CD14-positive monocyte (primary cell): ENCODE data around the gene CACNA2D2. TPM values are rescaled to one million over a fixed set of nuclear protein-coding genes. Genes with fewer than 3 reads are reported as not detected.
A peak's percentile ranks its signal among the peaks of the same experiment; 100 is the strongest.

Experiments
- DNase-seq, 3 donors: peaks; one replicate each; pipeline ENCODE4 v3.0.0-alpha.2; 2011 to 2022
- H2AFZ ChIP-seq: 2 replicates; pipeline ENCODE4 v1.6.0; 2012; ENCODE audit warnings: mild to moderate bottlenecking, low read depth, low read length, inconsistent platforms; ENCODE audit not compliant: insufficient read depth, poor library complexity, severe bottlenecking
- H3K27ac ChIP-seq, 2 donors: 1 replicate in 1 of 2; 2 replicates in 1 of 2; pipeline ENCODE4 v1.5.1; 2012 to 2013; ENCODE audit warnings: low read length in 2 of 2, control low read depth in 1 of 2, inconsistent platforms in 1 of 2, low read depth in 1 of 2, mild to moderate bottlenecking in 1 of 2
- H3K27me3 ChIP-seq, 2 donors: one replicate each; pipeline versions ENCODE4 v1.6.0 to v1.6.1; 2011 to 2013; ENCODE audit warnings: low read length in 2 of 2; ENCODE audit not compliant: control insufficient read depth in 2 of 2, insufficient read depth in 2 of 2
- H3K36me3 ChIP-seq, 2 donors: replicated peaks in 1 of 2; 1 replicate in 1 of 2; 2 replicates in 1 of 2; pipeline versions ENCODE4 v1.5.1 to v1.6.1; 2012 to 2013; ENCODE audit warnings: low read length in 2 of 2, control low read depth in 1 of 2, inconsistent platforms in 1 of 2, mild to moderate bottlenecking in 1 of 2; ENCODE audit not compliant: insufficient read depth in 2 of 2, control insufficient read depth in 1 of 2
- H3K4me1 ChIP-seq, 2 donors: 1 replicate in 1 of 2; 2 replicates in 1 of 2; pipeline versions ENCODE4 v1.5.1 to v1.6.1; 2012 to 2013; ENCODE audit warnings: low read length in 2 of 2, control low read depth in 1 of 2, inconsistent platforms in 1 of 2, mild to moderate bottlenecking in 1 of 2, moderate library complexity in 1 of 2; ENCODE audit not compliant: insufficient read depth in 2 of 2, control insufficient read depth in 1 of 2
- H3K4me2 ChIP-seq: replicated peaks from 2 replicates; pipeline ENCODE3; 2012; ENCODE audit warnings: low read length, moderate library complexity, mild to moderate bottlenecking; ENCODE audit not compliant: poor library complexity, severe bottlenecking; ENCODE audit errors: extremely low read depth
- H3K4me3 ChIP-seq, 3 experiments: fragments of 200-600 bp in 1 of 3; sonication (generic) in 1 of 3; replicated peaks in 1 of 3; 1 replicate in 2 of 3; 2 replicates in 1 of 3; pipeline ENCODE4 v1.5.1; 2011 to 2013; ENCODE audit warnings: low read length in 3 of 3, mild to moderate bottlenecking in 3 of 3, control low read depth in 2 of 3, low read depth in 2 of 3, inconsistent platforms in 1 of 3, moderate library complexity in 1 of 3
- H3K79me2 ChIP-seq: 2 replicates; pipeline ENCODE4 v1.6.0; 2012; ENCODE audit warnings: mild to moderate bottlenecking, control low read depth, inconsistent platforms, low read length, moderate library complexity; ENCODE audit not compliant: insufficient read depth
- H3K9ac ChIP-seq: 2 replicates; pipeline ENCODE4 v1.6.0; 2017; ENCODE audit warnings: low read length, mild to moderate bottlenecking; ENCODE audit not compliant: insufficient read depth, poor library complexity, severe bottlenecking
- H3K9me3 ChIP-seq, 2 donors: replicated peaks in 1 of 2; 1 replicate in 1 of 2; 2 replicates in 1 of 2; pipeline versions ENCODE4 v1.5.1 to v1.6.1; 2012 to 2013; ENCODE audit warnings: low read length in 2 of 2, control low read depth in 1 of 2; ENCODE audit not compliant: control insufficient read depth in 1 of 2, insufficient read depth in 1 of 2
- H4K20me1 ChIP-seq: 2 replicates; pipeline ENCODE4 v1.6.0; 2012; ENCODE audit warnings: mild to moderate bottlenecking, low read length, control low read depth, moderate library complexity; ENCODE audit not compliant: insufficient read depth
- H3K27ac Mint-ChIP-seq, 7 donors: one replicate each; pipeline ENCODE4 v1.8.0; 2020; ENCODE audit warnings: mild to moderate bottlenecking in 7 of 7, mixed read lengths in 7 of 7, moderate library complexity in 6 of 7, inconsistent platforms in 2 of 7
- H3K27me3 Mint-ChIP-seq, 3 donors: one replicate each; pipeline ENCODE4 v1.8.0; 2021 to 2022; ENCODE audit warnings: low read depth in 3 of 3, mild to moderate bottlenecking in 3 of 3, mixed read lengths in 3 of 3, moderate library complexity in 3 of 3, inconsistent platforms in 1 of 3
- H3K36me3 Mint-ChIP-seq, 2 donors: one replicate each; pipeline ENCODE4 v1.8.0; 2020; ENCODE audit warnings: mixed read lengths in 2 of 2, inconsistent platforms in 1 of 2, mild to moderate bottlenecking in 1 of 2
- H3K4me1 Mint-ChIP-seq: one replicate; pipeline ENCODE4 v1.8.0; 2020; ENCODE audit warnings: mild to moderate bottlenecking, mixed read lengths
- H3K4me3 Mint-ChIP-seq, 2 donors: one replicate each; pipeline ENCODE4 v1.8.0; 2020; ENCODE audit warnings: mild to moderate bottlenecking in 2 of 2, mixed read lengths in 2 of 2, moderate library complexity in 1 of 2
- H3K9me3 Mint-ChIP-seq, 7 donors: one replicate each; pipeline ENCODE4 v1.8.0; 2020 to 2022; ENCODE audit warnings: mixed read lengths in 7 of 7, mild to moderate bottlenecking in 6 of 7, moderate library complexity in 6 of 7, inconsistent platforms in 2 of 7
- WGBS: methylation state at CpG from one replicate; pipeline ENCODE4 v1.1.5; 2013; ENCODE audit warnings: missing lambda C conversion rate; ENCODE audit not compliant: insufficient coverage; 5-methylcytosine and 5-hydroxymethylcytosine counted together
- intact Hi-C, 2 donors: fragments of 100-400 bp; cut with micrococcal nuclease; formaldehyde crosslinking; loops; one replicate each; pipeline versions ENCODE4 v1.15.0 to v1.15.1; 2023
- polyA plus RNA-seq, 3 donors: library from polyadenylated mRNA; depleted of rRNA in 1 of 3; unstranded in 2 of 3; stranded (reverse) in 1 of 3; fragments of 300-500 nt in 2 of 3; fragments of >200 nt in 1 of 3; fragmentation: Illumina TruSeq in 2 of 3; gene quantifications; 1 replicate in 2 of 3; 2 replicates in 1 of 3; pipeline ENCODE4 v1.2.3, GENCODE V29; 2012 to 2021
- TF ChIP-seq, protein P1 (sequence below): fragments of 200-600 bp; IDR thresholded peaks from one replicate; pipeline ENCODE4 v1.8.0; 2022; ENCODE audit warnings: antibody characterized with exemption, mild to moderate bottlenecking

CACNA2D2 gene
- polyA plus RNA-seq, 3 donors: 0.09 to 0.16 TPM; not detected in 1

DNA sequence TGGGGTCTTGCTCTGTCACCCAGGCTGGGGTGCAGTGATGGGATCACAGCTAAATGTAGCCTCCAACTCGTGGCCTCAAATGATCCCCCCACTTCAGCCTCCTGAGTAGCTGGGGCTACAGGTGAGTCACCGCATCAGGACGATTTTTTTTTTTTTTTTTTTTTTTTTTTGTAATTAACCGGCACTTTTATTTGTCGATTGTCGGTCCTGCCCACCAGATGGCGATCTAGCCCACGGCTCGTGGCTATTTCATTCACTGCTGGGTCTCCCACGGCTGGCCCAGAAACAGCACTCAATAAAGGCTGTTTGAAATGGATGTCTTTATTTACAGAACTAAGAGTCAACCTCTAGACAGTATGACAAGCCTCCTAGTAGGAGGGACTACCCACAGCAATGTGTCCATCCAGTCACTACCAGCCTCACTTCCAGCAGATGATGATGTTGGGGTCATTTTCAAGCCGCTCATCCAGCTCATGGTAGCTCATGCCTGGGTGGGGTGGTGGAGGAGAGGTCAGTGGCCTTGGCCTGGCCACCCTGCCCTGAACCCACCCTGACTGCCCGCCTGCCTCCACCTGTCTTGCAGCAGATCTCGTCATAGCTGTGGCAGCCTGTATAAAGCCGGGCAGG lies 156.1 kb downstream of the CACNA2D2 start:
- intact Hi-C loops: loop anchor here (2.0 to 5.0 kb wide), 2 partner anchors 200 to 202 kb away; no protein-coding TSS in a partner anchor
- WGBS: 100% methylated on average over 3 of the region's 14 CpGs
- H3K36me3 ChIP-seq: peaks cover 9 to 16% of the 10 kb centered on the region in 2 donors
- peaks cover 54 to 75% of the 10 kb centered on the region in 2 donors for H3K4me1 ChIP-seq
- H3K9ac ChIP-seq: no peak overlapping the region
- no peak overlapping the region for H2AFZ ChIP-seq
- H3K9me3 Mint-ChIP-seq: no peaks in the 10 kb centered on the region
- peaks cover 73% of the 10 kb centered on the region for H3K4me1 Mint-ChIP-seq
- no peak overlapping the region for H3K4me3 ChIP-seq
- peaks cover 40% of the 10 kb centered on the region for H3K79me2 ChIP-seq
- TF ChIP-seq, protein P1, sequence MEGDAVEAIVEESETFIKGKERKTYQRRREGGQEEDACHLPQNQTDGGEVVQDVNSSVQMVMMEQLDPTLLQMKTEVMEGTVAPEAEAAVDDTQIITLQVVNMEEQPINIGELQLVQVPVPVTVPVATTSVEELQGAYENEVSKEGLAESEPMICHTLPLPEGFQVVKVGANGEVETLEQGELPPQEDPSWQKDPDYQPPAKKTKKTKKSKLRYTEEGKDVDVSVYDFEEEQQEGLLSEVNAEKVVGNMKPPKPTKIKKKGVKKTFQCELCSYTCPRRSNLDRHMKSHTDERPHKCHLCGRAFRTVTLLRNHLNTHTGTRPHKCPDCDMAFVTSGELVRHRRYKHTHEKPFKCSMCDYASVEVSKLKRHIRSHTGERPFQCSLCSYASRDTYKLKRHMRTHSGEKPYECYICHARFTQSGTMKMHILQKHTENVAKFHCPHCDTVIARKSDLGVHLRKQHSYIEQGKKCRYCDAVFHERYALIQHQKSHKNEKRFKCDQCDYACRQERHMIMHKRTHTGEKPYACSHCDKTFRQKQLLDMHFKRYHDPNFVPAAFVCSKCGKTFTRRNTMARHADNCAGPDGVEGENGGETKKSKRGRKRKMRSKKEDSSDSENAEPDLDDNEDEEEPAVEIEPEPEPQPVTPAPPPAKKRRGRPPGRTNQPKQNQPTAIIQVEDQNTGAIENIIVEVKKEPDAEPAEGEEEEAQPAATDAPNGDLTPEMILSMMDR: peak; percentile 72
- no peak overlapping the region for H3K4me2 ChIP-seq
- no peak overlapping the region for H3K4me3 Mint-ChIP-seq
- H3K27me3 Mint-ChIP-seq: no peaks in the 10 kb centered on the region
- H3K36me3 Mint-ChIP-seq: peaks cover 20 to 22% of the 10 kb centered on the region in 2 donors
- no peaks in the 10 kb centered on the region for H3K27me3 ChIP-seq
- peak; percentile 71 to 81 (median 79) for DNase-seq
- H3K27ac Mint-ChIP-seq: peak overlapping the region in 2 of 7 donors; percentile 65 to 80
- H3K27ac ChIP-seq: no peak overlapping the region
- H4K20me1 ChIP-seq: peaks cover 30% of the 10 kb centered on the region
- no peaks in the 10 kb centered on the region for H3K9me3 ChIP-seq

DNA sequence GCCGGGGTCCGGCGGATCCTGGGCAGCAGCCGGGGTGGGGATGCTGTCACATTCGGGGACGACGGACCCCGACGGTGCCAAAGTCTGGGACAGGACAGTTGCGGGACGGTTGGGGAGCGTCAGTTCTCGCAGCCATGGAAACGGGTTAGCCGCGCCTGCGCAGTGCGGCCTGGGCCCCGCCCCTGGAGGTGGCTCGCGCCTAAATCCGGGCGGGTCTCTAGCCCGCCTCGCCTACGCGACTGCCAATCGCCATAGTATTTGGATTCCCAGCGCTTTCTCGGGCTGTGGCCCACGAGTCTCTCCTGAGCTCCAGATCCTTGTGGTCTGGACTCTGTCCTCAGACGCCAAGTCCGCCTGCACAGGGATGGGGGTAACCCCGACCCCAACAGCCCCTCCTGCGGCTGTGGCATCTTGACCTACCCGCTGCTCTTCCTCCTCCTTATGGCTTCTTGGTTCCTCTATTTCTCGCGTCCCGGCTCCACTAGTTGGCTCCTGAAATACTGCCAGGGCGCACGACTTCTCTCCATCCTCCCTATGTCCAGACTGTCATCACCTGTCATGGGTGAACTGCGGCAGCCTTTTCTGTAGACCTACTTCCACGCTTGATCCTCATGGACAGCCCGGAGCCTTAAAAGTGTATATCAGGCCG lies 157.7 kb downstream of the CACNA2D2 start, which contains the start of gene ZMYND10:
TSS of gene ZMYND10 (minus strand) at position 147 of the 649 bp plus-strand sequence. CDS start 153 bp downstream, outside the sequence.
- Histone ChIP-seq H2AFZ (peak within 1 kb of the TSS; percentile 67), H3K36me3 (peaks cover 9 to 16% of the 10 kb centered on the region in 2 donors), H3K79me2 (peaks cover 43% of the 10 kb centered on the region), H4K20me1 (peaks cover 15% of the 10 kb centered on the region), H3K9me3 (no peaks in the 10 kb centered on the region), H3K4me2 (peak within 1 kb of the TSS; percentile 83), H3K4me3 (peak within 1 kb of the TSS; percentile 26 to 70 (median 42)), H3K27ac (no peak within 1 kb of the TSS), H3K4me1 (peaks cover 59 to 79% of the 10 kb centered on the region in 2 donors), H3K9ac (no peak within 1 kb of the TSS), H3K27me3 (no peaks in the 10 kb centered on the region)
- Mint-ChIP-seq H3K36me3 (peaks cover 17 to 18% of the 10 kb centered on the region in 2 donors), H3K9me3 (no peaks in the 10 kb centered on the region), H3K4me1 (peaks cover 79% of the 10 kb centered on the region), H3K27me3 (no peaks in the 10 kb centered on the region), H3K27ac (peak within 1 kb of the TSS; percentile 70 to 89 (median 82)), H3K4me3 (peak within 1 kb of the TSS; percentile 80 to 90)
- 7% methylated on average over 45 of the region's 45 CpGs for WGBS
- intact Hi-C loops: loop anchor here (2.0 to 5.0 kb wide), 2 partner anchors 202 to 203 kb away; no protein-coding TSS in a partner anchor
- TF ChIP-seq, protein P1: no peak
- DNase-seq: peak; percentile 64 to 72 (median 70)
